HCT116 (cell line): ENCODE measurements around the gene ZSCAN4. TPM values are rescaled to one million over a fixed set of nuclear protein-coding genes. Genes with fewer than 3 reads are reported as not detected.

Experiments used
- ATAC-seq: fragments of 200-7000 bp; cut with Tn5 transposase; 2 replicates; pipeline ENCODE4 v1.9.1; 2020; ENCODE audit warnings: mild to moderate bottlenecking, moderate library complexity
- BruUV-seq: library from RNA; stranded (reverse); fragments of 400-500 nt; replicated peaks from 2 replicates; lab custom pipeline; 2021; lab: Mats Ljungman, UMichigan
- CTCF ChIA-PET: fragments of 300-600 bp; sonication (Branson Sonifier 250); formaldehyde crosslinking; loops from one replicate; lab custom pipeline; 2021; ENCODE audit warnings: antibody characterized with exemption; lab: Charles Lee
- POLR2A ChIA-PET: fragments of 300-600, 350-600 bp; sonication (Branson Sonifier 250); formaldehyde crosslinking; loops from one replicate; lab custom pipeline; 2021; ENCODE audit warnings: antibody characterized with exemption; lab: Charles Lee
- RAD21 ChIA-PET, 2 experiments: fragments of 300-600 bp; sonication (Branson Sonifier 250); formaldehyde crosslinking; loops; one replicate each; lab custom pipeline; 2023; ENCODE audit warnings: low total read pairs in 2 of 2; ENCODE audit not compliant: uncharacterized antibody in 2 of 2, unreplicated experiment in 2 of 2, low non-redundant PET in 1 of 2; lab: Charles Lee
- DNase-seq: peaks from one replicate; pipeline ENCODE4 v3.0.0-alpha.2; 2010; ENCODE audit warnings: low read depth, low spot score
- H2AFZ ChIP-seq: fragments of 200-600 bp; shearing (Covaris generic), sonication (generic); 2 replicates; pipeline ENCODE4 v1.6.1; 2017; ENCODE audit warnings: low read depth, mixed run types, mixed read lengths, antibody characterized with exemption, low read length; ENCODE audit not compliant: poor library complexity, severe bottlenecking
- H3K27ac ChIP-seq: 2 replicates; pipeline ENCODE4 v1.5.1; 2012; ENCODE audit warnings: low read depth, low read length
- H3K27me3 ChIP-seq: fragments of 200-600 bp; sonication (generic); 2 replicates; pipeline ENCODE4 v1.6.1; 2016; ENCODE audit warnings: mixed run types, low read length, mixed read lengths; ENCODE audit not compliant: insufficient read depth
- H3K36me3 ChIP-seq, 2 experiments: fragments of 200-500 bp in 1 of 2; fragments of 200-600 bp in 1 of 2; sonication (Bioruptor generic) in 1 of 2; sonication (generic) in 1 of 2; 2 replicates each; pipeline versions ENCODE4 v1.5.1 to v1.6.1; 2014 to 2016; ENCODE audit warnings: low read length in 2 of 2, inconsistent platforms in 1 of 2, mixed read lengths in 1 of 2, mixed run types in 1 of 2; ENCODE audit not compliant: insufficient read depth in 2 of 2, control insufficient read depth in 1 of 2
- H3K4me1 ChIP-seq, 2 experiments: fragments of 200-600 bp in 1 of 2; sonication (generic) in 1 of 2; 2 replicates each; pipeline versions ENCODE4 v1.5.1 to v1.6.1; 2012 to 2017; ENCODE audit warnings: low read length in 2 of 2, inconsistent platforms in 1 of 2, mild to moderate bottlenecking in 1 of 2, mixed read lengths in 1 of 2, mixed run types in 1 of 2, moderate library complexity in 1 of 2; ENCODE audit not compliant: insufficient read depth in 2 of 2, control insufficient read depth in 1 of 2
- H3K4me2 ChIP-seq: fragments of 200-600 bp; sonication (generic); 2 replicates; pipeline ENCODE4 v1.6.1; 2017; ENCODE audit warnings: mixed run types, low read length, mixed read lengths
- H3K4me3 ChIP-seq, 2 experiments: fragments of 200-600 bp in 1 of 2; sonication (generic) in 1 of 2; replicated peaks in 1 of 2; 2 replicates each; pipeline ENCODE4 v1.5.1; 2011 to 2016; ENCODE audit warnings: low read length in 2 of 2, control low read depth in 1 of 2, low read depth in 1 of 2, mild to moderate bottlenecking in 1 of 2, mixed read lengths in 1 of 2, mixed run types in 1 of 2
- H3K79me2 ChIP-seq: fragments of 200-600 bp; sonication (generic); 2 replicates; pipeline ENCODE4 v1.6.1; 2017; ENCODE audit warnings: mild to moderate bottlenecking, mixed run types, low read length, moderate library complexity, mixed read lengths; ENCODE audit not compliant: insufficient read depth
- H3K9ac ChIP-seq: fragments of 200-600 bp; sonication (generic); 2 replicates; pipeline ENCODE4 v1.6.1; 2016; ENCODE audit warnings: low read length, mixed read lengths
- H3K9me2 ChIP-seq: fragments of 200-600 bp; sonication (generic), shearing (Covaris generic); 2 replicates; pipeline ENCODE4 v1.6.1; 2017; ENCODE audit warnings: mixed run types, mild to moderate bottlenecking, moderate library complexity; ENCODE audit not compliant: insufficient read depth
- H3K9me3 ChIP-seq, 2 experiments: fragments of 200-500 bp in 1 of 2; fragments of 200-600 bp in 1 of 2; sonication (Bioruptor generic) in 1 of 2; sonication (generic) in 1 of 2; 2 replicates each; pipeline ENCODE4 v1.6.1; 2014 to 2017; ENCODE audit warnings: low read length in 2 of 2, mixed read lengths in 2 of 2, inconsistent platforms in 1 of 2, low read depth in 1 of 2, mild to moderate bottlenecking in 1 of 2, mixed run types in 1 of 2, moderate library complexity in 1 of 2; ENCODE audit not compliant: control insufficient read depth in 1 of 2, insufficient read depth in 1 of 2
- H4K20me1 ChIP-seq: fragments of 200-600 bp; sonication (generic), shearing (Covaris generic); 2 replicates; pipeline ENCODE4 v1.6.1; 2017; ENCODE audit warnings: mixed run types, mild to moderate bottlenecking, moderate library complexity; ENCODE audit not compliant: insufficient read depth
- ATF3 ChIP-seq: IDR thresholded peaks from 2 replicates; pipeline ENCODE4 v1.6.1; 2012
- CBX3 ChIP-seq: IDR thresholded peaks from 2 replicates; pipeline ENCODE4 v1.6.1; 2012; ENCODE audit warnings: low read depth
- CEBPB ChIP-seq: IDR thresholded peaks from 2 replicates; pipeline ENCODE4 v1.6.1; 2012; ENCODE audit warnings: low read depth
- CTCF ChIP-seq, 3 experiments: fragments of 200-600 bp in 1 of 3; sonication (generic) in 1 of 3; IDR thresholded peaks in 2 of 3; conservative IDR thresholded peaks in 1 of 3; 2 replicates each; pipeline ENCODE4 v1.5.1; 2012 to 2017; ENCODE audit warnings: low read depth in 2 of 3, low read length in 2 of 3, antibody characterized with exemption in 1 of 3, borderline replicate concordance in 1 of 3, control low read depth in 1 of 3, mild to moderate bottlenecking in 1 of 3, mixed read lengths in 1 of 3, mixed run types in 1 of 3, moderate library complexity in 1 of 3; ENCODE audit not compliant: insufficient read depth in 1 of 3
- EGR1 ChIP-seq: IDR thresholded peaks from 2 replicates; pipeline ENCODE4 v1.6.1; 2012; ENCODE audit warnings: low read depth
- EZH2phosphoT487 ChIP-seq: fragments of 200-600 bp; IDR thresholded peaks from 2 replicates; pipeline ENCODE4 v1.6.1; 2018; ENCODE audit warnings: antibody characterized with exemption, borderline replicate concordance
- FOSL1 ChIP-seq: IDR thresholded peaks from 2 replicates; pipeline ENCODE4 v1.6.1; 2012; ENCODE audit warnings: low read depth
- SIN3A ChIP-seq: IDR thresholded peaks from 2 replicates; pipeline ENCODE4 v1.6.1; 2012; ENCODE audit warnings: low read depth
- SP1 ChIP-seq: IDR thresholded peaks from 2 replicates; pipeline ENCODE4 v1.6.1; 2012; ENCODE audit warnings: low read depth
- SRF ChIP-seq: IDR thresholded peaks from 2 replicates; pipeline ENCODE4 v1.6.1; 2012; ENCODE audit warnings: low read depth
- ZBTB33 ChIP-seq: IDR thresholded peaks from 2 replicates; pipeline ENCODE4 v1.6.1; 2011; ENCODE audit warnings: mild to moderate bottlenecking, low read length, moderate library complexity; ENCODE audit not compliant: insufficient replicate concordance; ENCODE audit errors: extremely low read depth
- ZNF274 ChIP-seq: fragments of 200-500 bp; sonication (Bioruptor generic); IDR thresholded peaks from 2 replicates; pipeline ENCODE4 v1.6.1; 2014; ENCODE audit warnings: mild to moderate bottlenecking, low read depth, low read length, inconsistent platforms
- intact Hi-C: fragments of 100-400 bp; cut with micrococcal nuclease; formaldehyde crosslinking; loops from 2 replicates; pipeline ENCODE4 v1.10.0; 2022
- total RNA-seq: library from RNA; stranded (reverse); gene quantifications from one replicate; pipeline ENCODE4 v1.2.1, GENCODE V29; 2021; ENCODE audit not compliant: unreplicated experiment

Gene ZSCAN4
- total RNA-seq, 1 experiment from 2014 or later: not detected

GRCh38 chr19:57620673-57621348 lies 47.9 kb upstream of the ZSCAN4 start:
- ChIA-PET POLR2A (no interaction called here), RAD21 (no interaction called here)
- Histone ChIP-seq H3K9me2 (no peaks in the 10 kb centered on the region), H3K27me3 (no peaks in the 10 kb centered on the region)
- no peak for TF ChIP-seq FOSL1
- TF ChIP-seq SRF: no peak
- TF ChIP-seq ZNF274: peak; percentile 29; the same call in 1 of the 2 replicates
- no peak for TF ChIP-seq ATF3
- no peak for TF ChIP-seq EZH2phosphoT487
- TF ChIP-seq, all 23 proteins: peak for 1
- no peaks in the 10 kb centered on the region for H3K4me1 ChIP-seq
- H3K9me3 ChIP-seq: peaks cover 57 to 67% of the 10 kb centered on the region in 2 experiments; a peak in 3 of 4 replicates
- no TSS peak for BruUV-seq
- peaks cover 15% of the 10 kb centered on the region; the same call in 1 of the 2 replicates for H3K79me2 ChIP-seq
- CTCF ChIA-PET: no interaction called here
- H3K36me3 ChIP-seq: peaks cover 14 to 41% of the 10 kb centered on the region in 2 experiments
- DNase-seq (no peak), ATAC-seq (no peak)
- H2AFZ ChIP-seq: no peak overlapping the region
- intact Hi-C loops: no loop called here
- H3K27ac ChIP-seq: no peak overlapping the region
- H4K20me1 ChIP-seq: no peaks in the 10 kb centered on the region
- H3K4me3 ChIP-seq: no peak overlapping the region
- no peak overlapping the region for H3K9ac ChIP-seq
- H3K4me2 ChIP-seq: no peak overlapping the region

GRCh38 chr19:57623091-57623490 lies 45.6 kb upstream of the ZSCAN4 start:
- intact Hi-C loops: no loop called here
- Histone ChIP-seq H3K4me3 (no peak overlapping the region), H3K9me3 (peaks cover 44 to 55% of the 10 kb centered on the region in 2 experiments; a peak in 3 of 4 replicates), H3K36me3 (peaks cover 14 to 38% of the 10 kb centered on the region in 2 experiments), H3K27ac (no peak overlapping the region), H3K4me1 (no peaks in the 10 kb centered on the region), H3K4me2 (no peak overlapping the region), H4K20me1 (no peaks in the 10 kb centered on the region), H2AFZ (no peak overlapping the region), H3K9me2 (no peaks in the 10 kb centered on the region), H3K27me3 (no peaks in the 10 kb centered on the region), H3K9ac (no peak overlapping the region), H3K79me2 (no peaks in the 10 kb centered on the region; the same call in 1 of the 2 replicates)
- ChIA-PET POLR2A (no interaction called here), RAD21 (no interaction called here), CTCF (no interaction called here)
- DNase-seq (no peak), ATAC-seq (no peak)
- BruUV-seq: no TSS peak
- TF ChIP-seq SIN3A (no peak), CTCF (IDR thresholded peaks at IDR 0.05 in 2 of 3, conservative IDR thresholded peaks at IDR 0.05 in 1 of 3; ENCODE audit: borderline replicate concordance in 1 of 3, insufficient read depth in 1 of 3, low read depth in 2 of 3, low read length in 2 of 3) (no peak), CEBPB (no peak), CBX3 (no peak), SRF (no peak), FOSL1 (no peak), SP1 (no peak), ZBTB33 (no peak), EZH2phosphoT487 (no peak), EGR1 (no peak)
